Pancreas (tissue), 10 donors: ENCODE measurements around the gene PTK7. TPM values are rescaled to one million over a fixed set of nuclear protein-coding genes. Genes with fewer than 3 reads are reported as not detected.
"Not testable (repeated sequence)": the region's sequence is repeated elsewhere in the genome, so short reads cannot be mapped to it uniquely, and the experiment has no call there.

Source experiments
- ATAC-seq, 4 donors: fragments of 200-7000 bp; cut with Tn5 transposase; one replicate each; pipeline versions ENCODE4 v1.8.0 to v1.9.1; 2020; ENCODE audit warnings: mild to moderate bottlenecking in 4 of 4, moderate library complexity in 4 of 4
- DNase-seq, 6 donors: peaks; one replicate each; pipeline ENCODE4 v3.0.0-alpha.2; 2020
- FAIRE-seq: peaks from 2 replicates; lab custom pipeline; 2012; peaks lifted over from hg19 to GRCh38; lab: Jason Lieb, UNC
- H3K27ac ChIP-seq, 4 donors: fragments of 200-600 bp; sonication (generic); 1 replicate in 3 of 4; 2 replicates in 1 of 4; pipeline versions ENCODE4 v1.5.0 to v1.8.0; 2020
- H3K27me3 ChIP-seq, 4 donors: fragments of 200-600 bp; one replicate each; pipeline ENCODE4 v1.8.0; 2021
- H3K36me3 ChIP-seq, 3 donors: fragments of 200-600 bp; sonication (generic) in 1 of 3; one replicate each; pipeline versions ENCODE4 v1.5.0 to v1.8.0; 2020 to 2021
- H3K4me1 ChIP-seq, 3 donors: fragments of 200-600 bp; one replicate each; pipeline ENCODE4 v1.8.0; 2021
- H3K4me3 ChIP-seq, 4 donors: fragments of 200-600 bp; sonication (generic) in 2 of 4; one replicate each; pipeline versions ENCODE4 v1.5.0 to v1.8.0; 2020 to 2021
- H3K9me3 ChIP-seq, 4 donors: fragments of 200-600 bp; one replicate each; pipeline ENCODE4 v1.8.0; 2021
- WGBS, 2 donors: extraction: QIAGEN DNeasy Blood & Tissue Kit; methylation state at CpG; one replicate each; pipeline ENCODE4 v1.1.7; 2013; 5-methylcytosine and 5-hydroxymethylcytosine counted together
- intact Hi-C, 3 donors: fragments of 100-400 bp; cut with DNase I; formaldehyde crosslinking; loops; one replicate each; pipeline versions ENCODE4 v1.11.1 to v1.14.2; 2022
- polyA plus RNA-seq, 2 donors: library from polyadenylated mRNA; stranded (reverse); fragments of 200-250 nt; gene quantifications; one replicate each; pipeline ENCODE4 v1.2.3, GENCODE V29; 2013
- total RNA-seq, 6 donors: library from RNA; stranded (reverse); fragmentation: NEBNext Ultra II Directional in 4 of 6; extraction: Animal tissue kit (Norgen Biotek cat#: 25700) in 4 of 6; gene quantifications; one replicate each; pipeline versions ENCODE4 v1.2.1 to v1.2.4, GENCODE V29; 2021 to 2023
- TF ChIP-seq, protein P1 (sequence below), 4 donors: fragments of 200-600 bp; sonication (generic) in 3 of 4; IDR thresholded peaks; one replicate each; pipeline versions ENCODE4 v1.5.0 to v1.8.0; 2021; ENCODE audit warnings: antibody characterized with exemption in 4 of 4
- donor health status: healthy with polysubstance abuse.
- donor health status: DM: no; HTN: no; CAD: no; lungs with moderate emphysema.
- donor health status: DM: no; HTN: no; CAD: no.
- donor health status: control.
- donor health status: control.
- donor health status: Bipolar disorder and iron deficiency.
- donor health status: DM: yes; HTN: yes; CAD: no.
- donor health status: DM: no; HTN: no; CAD: no.
- donor health status: DM: no; HTN: no; CAD: no.
- donor health status: DM: yes; HTN: yes; CAD: no.

The PTK7 gene
- total and polyA plus RNA-seq, 8 donors, result 9.8 to 44.2 (median 18.4) TPM

DNA sequence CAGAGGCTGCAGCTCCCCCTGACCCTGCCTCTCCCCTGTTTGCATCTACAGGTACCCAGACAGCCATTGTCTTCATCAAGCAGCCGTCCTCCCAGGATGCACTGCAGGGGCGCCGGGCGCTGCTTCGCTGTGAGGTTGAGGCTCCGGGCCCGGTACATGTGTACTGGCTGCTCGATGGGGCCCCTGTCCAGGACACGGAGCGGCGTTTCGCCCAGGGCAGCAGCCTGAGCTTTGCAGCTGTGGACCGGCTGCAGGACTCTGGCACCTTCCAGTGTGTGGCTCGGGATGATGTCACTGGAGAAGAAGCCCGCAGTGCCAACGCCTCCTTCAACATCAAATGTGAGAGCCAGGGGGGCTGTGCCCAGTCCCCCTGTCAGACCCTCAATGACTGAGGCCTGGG is 52.8 kb downstream of the PTK7 start:
- H3K36me3 ChIP-seq, result no peaks in the 10 kb centered on the region
- H3K9me3 ChIP-seq, result no peaks in the 10 kb centered on the region
- DNase-seq, result peak in 1 of 6 donors; percentile 74
- no peak overlapping the region for H3K4me3 ChIP-seq
- H3K27me3 ChIP-seq, result no peaks in the 10 kb centered on the region
- no peak for ATAC-seq
- H3K27ac ChIP-seq, result no peak overlapping the region
- intact Hi-C loops, result no loop called here
- 86 to 92% methylated on average over 16 of the region's 16 CpGs for WGBS, 2 donors
- FAIRE-seq, result no peak
- TF ChIP-seq, protein P1, sequence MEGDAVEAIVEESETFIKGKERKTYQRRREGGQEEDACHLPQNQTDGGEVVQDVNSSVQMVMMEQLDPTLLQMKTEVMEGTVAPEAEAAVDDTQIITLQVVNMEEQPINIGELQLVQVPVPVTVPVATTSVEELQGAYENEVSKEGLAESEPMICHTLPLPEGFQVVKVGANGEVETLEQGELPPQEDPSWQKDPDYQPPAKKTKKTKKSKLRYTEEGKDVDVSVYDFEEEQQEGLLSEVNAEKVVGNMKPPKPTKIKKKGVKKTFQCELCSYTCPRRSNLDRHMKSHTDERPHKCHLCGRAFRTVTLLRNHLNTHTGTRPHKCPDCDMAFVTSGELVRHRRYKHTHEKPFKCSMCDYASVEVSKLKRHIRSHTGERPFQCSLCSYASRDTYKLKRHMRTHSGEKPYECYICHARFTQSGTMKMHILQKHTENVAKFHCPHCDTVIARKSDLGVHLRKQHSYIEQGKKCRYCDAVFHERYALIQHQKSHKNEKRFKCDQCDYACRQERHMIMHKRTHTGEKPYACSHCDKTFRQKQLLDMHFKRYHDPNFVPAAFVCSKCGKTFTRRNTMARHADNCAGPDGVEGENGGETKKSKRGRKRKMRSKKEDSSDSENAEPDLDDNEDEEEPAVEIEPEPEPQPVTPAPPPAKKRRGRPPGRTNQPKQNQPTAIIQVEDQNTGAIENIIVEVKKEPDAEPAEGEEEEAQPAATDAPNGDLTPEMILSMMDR (IDR thresholded peaks at IDR 0.05), result no peak
- H3K4me1 ChIP-seq, result no peaks in the 10 kb centered on the region

DNA sequence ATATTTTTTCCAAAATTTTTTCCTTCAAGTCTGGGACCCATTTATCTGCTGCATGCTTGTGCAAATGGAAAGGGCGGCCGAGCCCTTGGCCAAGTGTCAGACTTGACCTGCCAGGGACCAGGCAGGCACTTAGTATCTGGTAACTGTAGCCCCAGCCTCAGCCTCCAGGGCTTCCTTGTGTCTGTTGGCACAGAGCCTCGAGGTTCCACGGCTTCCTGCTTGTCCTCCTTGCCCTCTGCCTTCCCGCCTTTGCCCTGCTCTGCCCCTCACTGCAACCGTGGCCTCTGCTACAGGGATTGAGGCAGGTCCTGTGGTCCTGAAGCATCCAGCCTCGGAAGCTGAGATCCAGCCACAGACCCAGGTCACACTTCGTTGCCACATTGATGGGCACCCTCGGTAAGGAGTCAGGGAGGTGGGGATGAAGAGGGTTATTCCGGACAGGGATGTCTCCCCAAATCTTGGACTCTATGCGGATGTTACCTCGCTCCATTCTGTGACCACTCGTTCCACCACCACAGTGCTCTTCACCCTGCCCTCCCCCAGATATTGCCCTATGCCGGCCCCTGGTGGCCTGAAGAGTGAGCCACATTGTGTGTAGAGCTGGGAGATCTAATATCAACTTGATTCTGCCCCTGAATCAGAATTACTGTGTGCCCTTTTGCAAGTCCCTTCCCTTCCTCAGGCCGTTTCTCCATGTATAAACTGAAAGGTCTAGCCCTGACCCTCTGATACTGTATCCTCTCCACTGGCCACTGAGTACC is 53.5 kb downstream of the PTK7 start:
- intact Hi-C loops, result loop anchor here in 2 of 3 donors (10.0 kb wide), 2 partner anchors 45 to 55 kb away; partner anchors contain the start of gene PTK7 (in 1 of the 2)

DNA sequence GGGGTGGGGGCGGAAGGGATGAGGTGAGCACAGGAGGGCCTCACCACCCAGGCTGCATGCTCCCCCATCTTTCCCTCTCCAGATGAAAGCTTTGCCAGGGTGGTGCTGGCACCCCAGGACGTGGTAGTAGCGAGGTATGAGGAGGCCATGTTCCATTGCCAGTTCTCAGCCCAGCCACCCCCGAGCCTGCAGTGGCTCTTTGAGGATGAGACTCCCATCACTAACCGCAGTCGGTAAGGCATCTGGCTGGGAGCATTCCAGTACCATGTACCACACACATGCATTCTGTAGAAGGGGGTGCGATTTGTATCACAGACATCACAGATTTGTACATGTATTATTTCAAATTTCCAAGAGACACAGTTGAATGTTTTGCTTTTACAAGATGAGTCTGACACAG is 54.3 kb downstream of the PTK7 start:
- Histone ChIP-seq H3K4me1 (no peaks in the 10 kb centered on the region), H3K4me3 (no peak overlapping the region), H3K27ac (no peak overlapping the region), H3K9me3 (no peaks in the 10 kb centered on the region), H3K36me3 (no peaks in the 10 kb centered on the region), H3K27me3 (no peaks in the 10 kb centered on the region)
- no peak for ATAC-seq
- FAIRE-seq, result no peak
- no peak for DNase-seq
- WGBS, 2 donors, result 89 to 95% methylated on average over 7 of the region's 7 CpGs
- intact Hi-C loops, result loop anchor here in 2 of 3 donors (10.0 kb wide), 2 partner anchors 46 to 56 kb away; partner anchors contain the start of gene PTK7 (in 1 of the 2)
- TF ChIP-seq, protein P1 (IDR thresholded peaks at IDR 0.05), result no peak

More for the DNA sequence above, 53.5 kb downstream of the PTK7 start:
- 49 to 61% methylated on average over 15 of the region's 15 CpGs for WGBS, 2 donors
- Histone ChIP-seq H3K27ac (no peak overlapping the region), H3K4me3 (no peak overlapping the region), H3K27me3 (no peaks in the 10 kb centered on the region), H3K36me3 (no peaks in the 10 kb centered on the region), H3K4me1 (no peaks in the 10 kb centered on the region), H3K9me3 (no peaks in the 10 kb centered on the region)
- FAIRE-seq (no peak), DNase-seq (no peak), ATAC-seq (peak in 3 of 4 donors; percentile 63 to 79 (median 69))
- TF ChIP-seq, protein P1 (IDR thresholded peaks at IDR 0.05), result no peak

DNA sequence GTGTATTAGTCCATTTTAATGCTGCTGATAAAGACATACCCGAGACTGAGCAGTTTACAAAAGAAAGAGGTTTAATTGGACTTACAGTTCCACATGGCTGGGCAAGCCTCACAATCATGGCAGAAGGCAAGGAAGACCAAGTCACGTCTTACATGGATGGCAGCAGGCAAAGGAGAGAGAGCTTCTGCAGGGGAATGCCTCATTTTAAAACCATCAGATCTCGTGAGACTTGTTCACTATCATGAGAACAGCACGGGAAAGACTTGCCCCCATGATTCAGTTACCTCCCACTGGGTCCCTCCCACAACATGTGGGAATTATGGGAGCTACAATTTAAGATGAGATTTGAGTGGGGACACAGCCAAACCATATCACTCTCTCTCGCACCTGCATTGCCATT is 55.3 kb downstream of the PTK7 start:
- not testable (repeated sequence) for H3K27me3 ChIP-seq, DNase-seq, H3K36me3 ChIP-seq, FAIRE-seq, H3K4me1 ChIP-seq, H3K4me3 ChIP-seq, H3K9me3 ChIP-seq, ATAC-seq, H3K27ac ChIP-seq
- 66 to 82% methylated on average over 5 of the region's 5 CpGs for WGBS, 2 donors
- intact Hi-C loops, result loop anchor here in 2 of 3 donors (10.0 kb wide), 2 partner anchors 47 to 57 kb away; partner anchors contain the start of gene PTK7 (in 1 of the 2)

DNA sequence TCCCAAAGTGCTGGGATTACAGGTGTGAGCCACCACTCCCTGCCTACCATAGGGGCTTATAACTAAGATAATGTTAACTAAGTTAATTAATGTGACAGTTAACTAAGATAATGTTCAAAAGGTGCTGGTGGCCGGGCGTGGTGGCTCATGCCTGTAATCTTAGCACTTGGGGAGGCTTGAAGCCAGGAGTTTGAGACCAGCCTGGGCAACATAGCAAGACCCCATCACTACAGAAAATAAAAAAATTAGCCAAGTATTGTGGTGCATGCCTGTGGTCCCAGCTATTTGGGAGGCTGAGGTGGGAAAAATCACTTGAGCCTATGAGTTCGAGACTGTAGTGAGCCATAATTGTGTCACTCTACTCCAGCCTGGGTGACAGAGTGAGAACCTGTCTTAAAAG is 62.2 kb downstream of the PTK7 start:
- no peak overlapping the region for H3K4me3 ChIP-seq
- TF ChIP-seq, protein P1 (IDR thresholded peaks at IDR 0.05), result no peak
- WGBS, 2 donors, result 92 to 95% methylated on average over 3 of the region's 3 CpGs
- no peaks in the 10 kb centered on the region for H3K36me3 ChIP-seq
- no peaks in the 10 kb centered on the region for H3K27me3 ChIP-seq
- H3K27ac ChIP-seq, result no peak overlapping the region
- ATAC-seq (no peak), DNase-seq (no peak), FAIRE-seq (no peak)
- H3K9me3 ChIP-seq, result no peaks in the 10 kb centered on the region
- intact Hi-C loops, result loop anchor here in 2 of 3 donors (5.0 to 10.0 kb wide), 3 partner anchors 53 to 236 kb away; partner anchors contain the start of gene PTK7 (in 1 of the 2)
- peaks cover 0 to 2% (median 0%) of the 10 kb centered on the region in 3 donors for H3K4me1 ChIP-seq

DNA sequence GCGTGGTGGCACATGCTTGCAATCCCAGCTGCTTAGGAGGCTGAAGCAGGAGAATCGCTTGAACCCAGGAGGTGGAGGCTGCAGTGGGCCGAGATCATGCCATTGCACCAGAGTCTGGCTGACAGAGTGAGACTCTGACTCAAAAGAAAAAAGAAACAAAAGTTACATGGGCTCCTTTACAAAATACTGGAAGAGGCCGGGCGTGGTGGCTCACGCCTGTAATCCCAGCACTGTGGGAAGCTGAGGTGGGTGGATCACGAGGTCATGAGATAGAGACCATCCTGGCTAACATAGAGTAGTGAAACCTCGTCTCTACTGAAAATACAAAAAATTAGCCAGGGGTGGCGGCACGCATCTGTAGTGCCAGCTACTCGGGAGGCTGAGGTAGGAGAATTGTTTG is 63.9 kb downstream of the PTK7 start:
- intact Hi-C loops, result loop anchor here (5.0 to 10.0 kb wide), 5 partner anchors 55 to 238 kb away; partner anchors contain the start of gene PTK7 (in 1 of the 3)
- DNase-seq, H3K36me3 ChIP-seq, H3K9me3 ChIP-seq, H3K27ac ChIP-seq, H3K4me3 ChIP-seq, H3K27me3 ChIP-seq, FAIRE-seq, ATAC-seq, H3K4me1 ChIP-seq: not testable (repeated sequence)
- WGBS, 2 donors, result 87 to 92% methylated on average over 11 of the region's 11 CpGs
